HCT116 (cell line): ENCODE results near the gene ROR2.

Source experiments
- ATF3 ChIP-seq: IDR thresholded peaks from 2 replicates; pipeline ENCODE4 v1.6.1; 2012
- CEBPB ChIP-seq: IDR thresholded peaks from 2 replicates; pipeline ENCODE4 v1.6.1; 2012; ENCODE audit warnings: low read depth
- CTCF ChIP-seq, 3 experiments: fragments of 200-600 bp in 1 of 3; sonication (generic) in 1 of 3; IDR thresholded peaks in 2 of 3; conservative IDR thresholded peaks in 1 of 3; 2 replicates each; pipeline ENCODE4 v1.5.1; 2012 to 2017; ENCODE audit warnings: low read depth in 2 of 3, low read length in 2 of 3, antibody characterized with exemption in 1 of 3, borderline replicate concordance in 1 of 3, control low read depth in 1 of 3, mild to moderate bottlenecking in 1 of 3, mixed read lengths in 1 of 3, mixed run types in 1 of 3, moderate library complexity in 1 of 3; ENCODE audit not compliant: insufficient read depth in 1 of 3
- EGR1 ChIP-seq: IDR thresholded peaks from 2 replicates; pipeline ENCODE4 v1.6.1; 2012; ENCODE audit warnings: low read depth
- EZH2 ChIP-seq: fragments of 200-600 bp; sonication (generic); IDR thresholded peaks from 2 replicates; pipeline ENCODE4 v1.6.1; 2017; ENCODE audit warnings: antibody characterized with exemption, mixed run types
- EZH2phosphoT487 ChIP-seq: fragments of 200-600 bp; IDR thresholded peaks from 2 replicates; pipeline ENCODE4 v1.6.1; 2018; ENCODE audit warnings: antibody characterized with exemption, borderline replicate concordance
- FOSL1 ChIP-seq: IDR thresholded peaks from 2 replicates; pipeline ENCODE4 v1.6.1; 2012; ENCODE audit warnings: low read depth
- POLR2A ChIP-seq: IDR thresholded peaks from 2 replicates; pipeline ENCODE4 v1.7.0; 2011; ENCODE audit warnings: borderline replicate concordance; ENCODE audit not compliant: insufficient read depth, insufficient read length; ENCODE audit errors: extremely low read depth
- POLR2AphosphoS5 ChIP-seq: IDR thresholded peaks from 2 replicates; pipeline ENCODE4 v1.6.1; 2011; ENCODE audit warnings: mild to moderate bottlenecking, low read depth, low read length, moderate library complexity
- REST ChIP-seq: IDR thresholded peaks from 2 replicates; pipeline ENCODE4 v1.6.1; 2012; ENCODE audit warnings: low read depth
- SIN3A ChIP-seq: IDR thresholded peaks from 2 replicates; pipeline ENCODE4 v1.6.1; 2012; ENCODE audit warnings: low read depth
- TCF7L2 ChIP-seq: IDR thresholded peaks from 2 replicates; pipeline ENCODE4 v1.7.0; 2011; ENCODE audit warnings: borderline replicate concordance, inconsistent platforms; ENCODE audit not compliant: insufficient read depth, insufficient read length; ENCODE audit errors: extremely low read depth
- YY1 ChIP-seq: IDR thresholded peaks from 2 replicates; pipeline ENCODE4 v1.6.1; 2011; ENCODE audit warnings: low read length, low read depth, moderate library complexity, mild to moderate bottlenecking; ENCODE audit not compliant: insufficient replicate concordance; ENCODE audit errors: extremely low read depth

GRCh38 chr9:91541734-91542133 lies 408.3 kb downstream of the ROR2 start:
- TF ChIP-seq POLR2AphosphoS5 (no peak), POLR2A (no peak), CTCF (IDR thresholded peaks at IDR 0.05 in 2 of 3, conservative IDR thresholded peaks at IDR 0.05 in 1 of 3; ENCODE audit: borderline replicate concordance in 1 of 3, insufficient read depth in 1 of 3, low read depth in 2 of 3, low read length in 2 of 3) (no peak), ATF3 (no peak), SIN3A (no peak), EZH2phosphoT487 (no peak), FOSL1 (no peak), EZH2 (no peak), EGR1 (no peak), TCF7L2 (no peak), CEBPB (no peak), YY1 (no peak), REST (no peak)
